ENCODE measurements around the gene LSAMP. TPM values are rescaled to one million over a fixed set of nuclear protein-coding genes. Genes with fewer than 3 reads are reported as not detected.

Gene LSAMP
- total RNA-seq = not detected

DNA sequence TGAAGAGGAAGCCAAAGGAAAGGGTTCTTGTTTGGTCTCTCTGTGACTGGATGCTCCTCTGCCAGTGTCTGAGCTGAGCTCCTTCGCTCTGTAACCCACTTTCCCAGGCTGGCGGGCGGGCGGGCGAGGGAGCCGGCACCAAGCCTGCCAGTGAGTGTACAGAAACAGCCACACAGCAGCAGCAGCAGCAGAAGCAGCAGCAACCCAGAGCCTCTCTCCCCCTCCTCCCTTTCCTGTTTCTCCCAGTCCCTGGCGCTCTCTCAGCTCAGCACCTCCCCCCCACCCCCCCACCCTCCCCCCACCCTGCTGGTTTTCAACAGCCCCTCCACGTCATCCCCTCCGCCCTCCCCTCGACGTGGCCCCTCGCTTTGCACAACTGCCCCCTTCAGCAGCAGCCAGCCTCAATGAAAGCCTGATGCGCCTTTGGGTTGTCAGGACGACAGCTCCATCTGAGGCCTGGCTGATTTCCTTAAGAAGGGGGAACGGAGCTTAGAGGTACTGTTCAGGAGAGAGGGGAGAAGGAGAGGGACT is at the start of gene LSAMP:
Gene LSAMP (minus strand): TSS at position 177 of the 531 bp plus-strand sequence.
- Mint-ChIP-seq H3K4me3 (no peak within 1 kb of the TSS), H3K27ac (no peak within 1 kb of the TSS), H3K4me1 (ENCODE audit: low read depth) (no peaks in the 10 kb centered on the region), H3K27me3 (ENCODE audit: low read depth) (peaks cover 25% of the 10 kb centered on the region), H3K36me3 (ENCODE audit: low read depth) (no peaks in the 10 kb centered on the region), H3K9me3 (peaks cover 5% of the 10 kb centered on the region)
- no peak for DNase-seq
- intact Hi-C loops (cut with micrococcal nuclease) = no loop called here
- CTCF ChIA-PET = no interaction called here

GRCh38 chr3:116492379-116492778 is 47.1 kb upstream of the LSAMP start:
- no peak for DNase-seq
- CTCF ChIA-PET = no interaction called here
- H3K4me3 Mint-ChIP-seq = no peak overlapping the region
- no peaks in the 10 kb centered on the region for H3K4me1 Mint-ChIP-seq (ENCODE audit: low read depth)
- H3K9me3 Mint-ChIP-seq = peaks cover 13% of the 10 kb centered on the region
- no peaks in the 10 kb centered on the region for H3K27me3 Mint-ChIP-seq (ENCODE audit: low read depth)
- no peak overlapping the region for H3K27ac Mint-ChIP-seq
- intact Hi-C loops (cut with micrococcal nuclease) = no loop called here
- H3K36me3 Mint-ChIP-seq (ENCODE audit: low read depth) = no peaks in the 10 kb centered on the region

GRCh38 chr3:116483135-116483534 is 37.8 kb upstream of the LSAMP start:
- no peaks in the 10 kb centered on the region for H3K36me3 Mint-ChIP-seq (ENCODE audit: low read depth)
- H3K4me1 Mint-ChIP-seq (ENCODE audit: low read depth) = no peaks in the 10 kb centered on the region
- H3K9me3 Mint-ChIP-seq = peaks cover 11% of the 10 kb centered on the region
- CTCF ChIA-PET = no interaction called here
- no peak for DNase-seq
- no peak overlapping the region for H3K27ac Mint-ChIP-seq
- no peak overlapping the region for H3K4me3 Mint-ChIP-seq
- H3K27me3 Mint-ChIP-seq (ENCODE audit: low read depth) = no peaks in the 10 kb centered on the region
- intact Hi-C loops (cut with micrococcal nuclease) = no loop called here

DNA sequence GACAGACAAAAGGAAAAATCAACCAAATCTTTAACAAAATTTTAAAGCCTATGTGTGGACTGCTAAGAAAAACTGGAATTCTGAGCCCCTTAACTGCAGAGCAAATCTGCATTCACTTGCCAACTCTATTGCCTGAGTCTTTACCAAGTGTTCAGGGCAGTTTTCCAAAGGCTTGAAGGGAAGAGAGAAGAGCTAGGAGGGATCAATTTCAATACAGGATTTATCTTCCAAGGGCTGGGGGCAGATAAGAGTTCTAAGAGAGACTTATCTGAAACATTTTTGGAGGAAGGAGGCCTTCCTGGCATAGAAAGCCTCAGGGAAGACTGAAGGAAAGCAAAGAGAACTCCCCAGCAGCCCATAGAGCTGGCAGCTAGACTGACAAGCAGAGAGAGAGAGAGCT is 31.4 kb upstream of the LSAMP start:
- Mint-ChIP-seq H3K4me3 (no peak overlapping the region), H3K27ac (no peak overlapping the region), H3K27me3 (ENCODE audit: low read depth) (no peaks in the 10 kb centered on the region), H3K36me3 (ENCODE audit: low read depth) (no peaks in the 10 kb centered on the region), H3K4me1 (ENCODE audit: low read depth) (no peaks in the 10 kb centered on the region), H3K9me3 (peaks cover 9% of the 10 kb centered on the region)
- intact Hi-C loops (cut with micrococcal nuclease) = no loop called here
- no peak for DNase-seq
- CTCF ChIA-PET = no interaction called here

DNA sequence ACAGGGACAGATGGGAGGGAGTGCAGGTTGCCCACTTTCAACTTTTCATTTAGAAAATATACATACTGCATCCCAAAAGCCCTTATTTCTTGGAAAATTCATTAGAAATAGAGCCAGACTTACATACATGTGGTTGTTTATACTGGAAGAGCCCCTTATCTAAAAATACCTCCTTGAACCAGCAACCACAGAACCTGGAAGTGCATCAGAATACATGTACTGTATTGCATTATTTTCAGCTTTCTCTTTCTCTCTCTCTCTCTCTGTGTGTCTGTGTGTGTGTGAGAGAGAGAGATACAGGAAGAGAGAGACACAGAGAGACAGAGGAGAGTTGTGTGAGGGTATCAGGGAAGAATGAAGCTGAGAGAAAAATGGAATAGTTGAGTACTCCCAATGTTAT is 29.5 kb upstream of the LSAMP start:
- no peaks in the 10 kb centered on the region for H3K36me3 Mint-ChIP-seq (ENCODE audit: low read depth)
- CTCF ChIA-PET = no interaction called here
- H3K4me1 Mint-ChIP-seq (ENCODE audit: low read depth) = no peaks in the 10 kb centered on the region
- peaks cover 10% of the 10 kb centered on the region for H3K9me3 Mint-ChIP-seq
- H3K27ac Mint-ChIP-seq = no peak overlapping the region
- no peak overlapping the region for H3K4me3 Mint-ChIP-seq
- no peak for DNase-seq
- H3K27me3 Mint-ChIP-seq (ENCODE audit: low read depth) = no peaks in the 10 kb centered on the region
- intact Hi-C loops (cut with micrococcal nuclease) = no loop called here

GRCh38 chr3:116474032-116474780 is 28.9 kb upstream of the LSAMP start:
- H3K9me3 Mint-ChIP-seq = peaks cover 8% of the 10 kb centered on the region
- H3K4me3 Mint-ChIP-seq = no peak overlapping the region
- H3K27me3 Mint-ChIP-seq (ENCODE audit: low read depth) = no peaks in the 10 kb centered on the region
- intact Hi-C loops (cut with micrococcal nuclease) = no loop called here
- CTCF ChIA-PET = interaction anchor here (0.6 kb wide), 1 partner anchor 143 kb away, joined by 4 read pairs; no protein-coding TSS in a partner anchor
- H3K4me1 Mint-ChIP-seq (ENCODE audit: low read depth) = no peaks in the 10 kb centered on the region
- H3K27ac Mint-ChIP-seq = no peak overlapping the region
- no peak for DNase-seq
- no peaks in the 10 kb centered on the region for H3K36me3 Mint-ChIP-seq (ENCODE audit: low read depth)

- CTCF ChIA-PET = no interaction called here
- H3K4me1 Mint-ChIP-seq (ENCODE audit: low read depth) = no peaks in the 10 kb centered on the region
- H3K36me3 Mint-ChIP-seq (ENCODE audit: low read depth) = no peaks in the 10 kb centered on the region
- DNase-seq = no peak
- no peaks in the 10 kb centered on the region for H3K27me3 Mint-ChIP-seq (ENCODE audit: low read depth)
- no peak overlapping the region for H3K4me3 Mint-ChIP-seq
- H3K27ac Mint-ChIP-seq = no peak overlapping the region
- H3K9me3 Mint-ChIP-seq = peaks cover 6% of the 10 kb centered on the region
- intact Hi-C loops (cut with micrococcal nuclease) = no loop called here
Measured at GRCh38 chr3:116473602-116474001, 28.3 kb upstream of the LSAMP start.

DNA sequence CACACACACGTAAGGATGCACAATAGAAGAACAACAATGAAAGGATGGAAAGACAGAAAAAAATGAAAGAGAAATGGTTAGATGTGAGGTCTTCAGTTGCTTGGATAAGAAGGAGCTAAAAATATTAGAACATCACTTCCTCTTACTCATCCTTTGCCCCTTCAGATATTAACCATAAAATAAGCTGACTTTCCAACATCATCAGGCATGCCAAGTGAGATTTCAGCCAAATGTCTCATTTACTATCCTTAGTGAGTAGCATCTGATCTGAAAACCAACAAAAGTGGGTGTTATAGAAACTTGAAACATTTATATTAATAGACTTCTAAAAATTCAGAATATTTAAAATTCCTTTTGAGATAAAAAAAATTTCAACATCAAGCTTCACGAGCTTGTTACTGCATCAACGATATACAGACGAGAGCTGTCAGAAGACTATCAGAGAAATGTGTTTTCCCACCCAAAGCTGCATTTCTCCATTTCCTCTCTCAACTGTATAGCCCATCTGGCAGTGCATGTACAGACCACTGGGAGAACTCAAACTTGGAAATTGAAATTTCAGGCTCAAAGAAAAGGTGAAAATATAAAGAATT is 25.4 kb upstream of the LSAMP start:
- Mint-ChIP-seq H3K36me3 (ENCODE audit: low read depth) (no peaks in the 10 kb centered on the region), H3K4me1 (ENCODE audit: low read depth) (no peaks in the 10 kb centered on the region), H3K27me3 (ENCODE audit: low read depth) (no peaks in the 10 kb centered on the region), H3K9me3 (peaks cover 3% of the 10 kb centered on the region), H3K27ac (no peak overlapping the region), H3K4me3 (no peak overlapping the region)
- CTCF ChIA-PET = no interaction called here
- DNase-seq = no peak
- intact Hi-C loops (cut with micrococcal nuclease) = no loop called here

DNA sequence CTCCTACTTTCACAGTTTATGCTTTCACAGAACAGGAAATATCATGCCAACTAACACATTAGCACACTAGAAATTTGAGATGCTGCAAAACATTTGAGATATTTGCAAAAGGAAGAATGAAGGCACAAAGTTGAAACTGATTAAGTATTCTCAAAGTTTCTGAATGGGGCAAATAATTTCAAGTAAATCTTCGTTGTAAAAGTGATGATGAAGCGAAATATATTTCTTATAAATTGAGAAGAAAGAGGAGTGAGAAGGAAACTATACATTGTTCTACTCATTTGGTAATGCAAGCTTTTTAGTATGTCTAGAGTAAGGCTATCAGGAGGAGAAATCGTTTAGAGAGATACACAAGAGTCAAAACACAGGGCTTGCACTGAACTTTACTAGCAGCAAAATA is 24.3 kb upstream of the LSAMP start:
- H3K27ac Mint-ChIP-seq = no peak overlapping the region
- H3K4me1 Mint-ChIP-seq (ENCODE audit: low read depth) = no peaks in the 10 kb centered on the region
- intact Hi-C loops (cut with micrococcal nuclease) = no loop called here
- no peaks in the 10 kb centered on the region for H3K27me3 Mint-ChIP-seq (ENCODE audit: low read depth)
- H3K9me3 Mint-ChIP-seq = peaks cover 3% of the 10 kb centered on the region
- DNase-seq = no peak
- H3K36me3 Mint-ChIP-seq (ENCODE audit: low read depth) = no peaks in the 10 kb centered on the region
- CTCF ChIA-PET = interaction anchor here (0.7 kb wide), 1 partner anchor 97 kb away, joined by 5 read pairs; no protein-coding TSS in a partner anchor
- no peak overlapping the region for H3K4me3 Mint-ChIP-seq

DNA sequence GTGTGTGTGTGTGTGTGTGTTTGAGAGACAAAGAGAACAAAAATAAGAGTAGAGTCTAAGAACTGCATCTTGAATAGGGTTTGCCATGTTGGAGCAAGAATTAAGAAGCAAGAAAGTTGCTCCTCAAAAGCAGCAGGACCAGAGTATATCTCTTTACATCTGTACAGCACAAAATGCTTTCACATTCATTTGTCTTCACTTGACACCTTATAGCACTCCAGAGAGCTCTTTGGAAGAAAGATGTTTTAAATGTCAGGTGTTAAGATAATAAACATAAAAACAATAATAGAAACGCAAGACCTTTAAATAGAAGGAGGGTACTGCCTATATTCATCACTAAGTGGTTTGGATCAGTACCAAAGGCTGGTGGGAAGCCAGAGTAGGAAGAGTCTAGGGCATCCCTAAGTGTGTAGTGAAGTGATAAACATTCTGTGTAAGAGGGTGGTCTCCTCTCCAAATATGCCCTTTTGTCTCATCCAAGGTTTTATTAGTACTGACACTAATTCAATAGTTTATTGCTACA is 19.1 kb upstream of the LSAMP start:
- H3K27me3 Mint-ChIP-seq (ENCODE audit: low read depth) = no peaks in the 10 kb centered on the region
- CTCF ChIA-PET = no interaction called here
- H3K9me3 Mint-ChIP-seq = peaks cover 5% of the 10 kb centered on the region
- H3K27ac Mint-ChIP-seq = no peak overlapping the region
- no peaks in the 10 kb centered on the region for H3K4me1 Mint-ChIP-seq (ENCODE audit: low read depth)
- H3K36me3 Mint-ChIP-seq (ENCODE audit: low read depth) = no peaks in the 10 kb centered on the region
- DNase-seq = no peak
- intact Hi-C loops (cut with micrococcal nuclease) = no loop called here
- no peak overlapping the region for H3K4me3 Mint-ChIP-seq

GRCh38 chr3:116453666-116454346 is 8.5 kb upstream of the LSAMP start:
- CTCF ChIA-PET = no interaction called here
- H3K9me3 Mint-ChIP-seq = peaks cover 4% of the 10 kb centered on the region

GRCh38 chr3:116449546-116450350 is 4.5 kb upstream of the LSAMP start:
- CTCF ChIA-PET = no interaction called here

More at GRCh38 chr3:116453666-116454346, 8.5 kb upstream of the LSAMP start:
- no peak for DNase-seq
- Mint-ChIP-seq H3K36me3 (ENCODE audit: low read depth) (no peaks in the 10 kb centered on the region), H3K27me3 (ENCODE audit: low read depth) (no peaks in the 10 kb centered on the region), H3K4me3 (no peak overlapping the region), H3K4me1 (ENCODE audit: low read depth) (no peaks in the 10 kb centered on the region), H3K27ac (no peak overlapping the region)
- intact Hi-C loops (cut with micrococcal nuclease) = no loop called here

More at GRCh38 chr3:116449546-116450350, 4.5 kb upstream of the LSAMP start:
- Mint-ChIP-seq H3K4me1 (ENCODE audit: low read depth) (no peaks in the 10 kb centered on the region), H3K27me3 (ENCODE audit: low read depth) (peaks cover 15% of the 10 kb centered on the region), H3K4me3 (no peak overlapping the region), H3K36me3 (ENCODE audit: low read depth) (no peaks in the 10 kb centered on the region), H3K9me3 (peaks cover 4% of the 10 kb centered on the region), H3K27ac (no peak overlapping the region)
- no peak for DNase-seq
- intact Hi-C loops (cut with micrococcal nuclease) = no loop called here

Data from activated naive CD4-positive, alpha-beta T cell treated with anti-CD3 and anti-CD28 coated beads for 36 hours (primary cell).